GM12878 (cell line): ENCODE data around the gene PCF11. TPM values are rescaled to one million over a fixed set of nuclear protein-coding genes. Genes with fewer than 3 reads are reported as not detected.

Source experiments
- ATAC-seq: fragments of 200-7000 bp; cut with Tn5 transposase; 3 replicates; pipeline ENCODE4 v1.9.1; 2020; ENCODE audit warnings: mild to moderate bottlenecking, moderate library complexity
- BruUV-seq: library from RNA; stranded (reverse); fragments of 400-500 nt; replicated peaks from 2 replicates; lab custom pipeline; 2021; lab: Mats Ljungman, UMichigan
- CTCF ChIA-PET: fragments of 300-600 bp; sonication (Branson Sonifier 250); formaldehyde crosslinking; extraction: SDS; loops from one replicate; lab custom pipeline; 2021; ENCODE audit warnings: inconsistent platforms; lab: Yijun Ruan, JAX
- POLR2A ChIA-PET: fragments of 350-600 bp; formaldehyde crosslinking; extraction: SDS; loops from one replicate; lab custom pipeline; 2021; ENCODE audit warnings: inconsistent platforms; lab: Charles Lee
- RAD21 ChIA-PET: fragments of 300-600 bp; sonication (Branson Sonifier 250); formaldehyde crosslinking; loops from one replicate; lab custom pipeline; 2023; ENCODE audit warnings: antibody characterized with exemption; ENCODE audit not compliant: unreplicated experiment; lab: Charles Lee
- SMC1A ChIA-PET: fragments of 300-600 bp; sonication (Branson Sonifier 250); formaldehyde crosslinking; loops from one replicate; lab custom pipeline; 2023; ENCODE audit not compliant: unreplicated experiment, uncharacterized antibody; lab: Charles Lee
- DNase-seq: peaks from one replicate; pipeline ENCODE4 v3.0.0-alpha.2; 2011; ENCODE audit warnings: low read depth, low spot score
- FAIRE-seq: peaks from 3 replicates; lab custom pipeline; 2011; peaks lifted over from hg19 to GRCh38; lab: Jason Lieb, UNC
- H2AFZ ChIP-seq: 2 replicates; pipeline ENCODE4 v1.6.0; 2011; ENCODE audit warnings: low read depth, low read length, control low read depth; ENCODE audit not compliant: control insufficient read depth
- H3K27ac ChIP-seq: 2 replicates; pipeline ENCODE4 v1.5.1; 2011; ENCODE audit warnings: control low read depth; ENCODE audit not compliant: control insufficient read depth, insufficient read depth
- H3K27me3 ChIP-seq, 2 experiments: replicated peaks in 1 of 2; 2 replicates each; pipeline versions ENCODE4 v1.6.0 to v1.6.1; 2011; ENCODE audit warnings: low read length in 1 of 2; ENCODE audit not compliant: control insufficient read depth in 2 of 2, insufficient read depth in 2 of 2
- H3K36me3 ChIP-seq, 2 experiments: 2 replicates each; pipeline ENCODE4 v1.5.1; 2011; ENCODE audit warnings: low read length in 1 of 2; ENCODE audit not compliant: control insufficient read depth in 2 of 2, insufficient read depth in 2 of 2
- H3K4me1 ChIP-seq: 2 replicates; pipeline ENCODE4 v1.6.1; 2011; ENCODE audit warnings: mild to moderate bottlenecking, low read length, moderate library complexity, mixed read lengths; ENCODE audit not compliant: control insufficient read depth, insufficient read depth
- H3K4me2 ChIP-seq: 2 replicates; pipeline ENCODE4 v1.6.0; 2011; ENCODE audit warnings: control low read depth; ENCODE audit not compliant: control insufficient read depth, insufficient read depth
- H3K4me3 ChIP-seq: fragments of 200-600 bp; sonication (generic); 2 replicates; pipeline ENCODE4 v1.5.1; 2016
- H3K79me2 ChIP-seq: 2 replicates; pipeline ENCODE4 v1.6.0; 2011; ENCODE audit warnings: low read length; ENCODE audit not compliant: control insufficient read depth, insufficient read depth
- H3K9ac ChIP-seq: 2 replicates; pipeline ENCODE4 v1.8.0; 2011; ENCODE audit warnings: low read length, control low read depth, mixed read lengths; ENCODE audit not compliant: control insufficient read depth, insufficient read depth
- H3K9me3 ChIP-seq: replicated peaks from 3 replicates; pipeline ENCODE4 v1.5.1; 2011; ENCODE audit warnings: mild to moderate bottlenecking, low read length; ENCODE audit not compliant: control insufficient read depth, insufficient read depth
- H4K20me1 ChIP-seq: 2 replicates; pipeline ENCODE4 v1.6.0; 2011; ENCODE audit not compliant: control insufficient read depth, insufficient read depth
- BCL11A ChIP-seq: IDR thresholded peaks from 2 replicates; pipeline ENCODE4 v1.6.1; 2011; ENCODE audit warnings: low read depth, low read length
- BRCA1 ChIP-seq: IDR thresholded peaks from 2 replicates; pipeline ENCODE4 v1.6.1; 2011; ENCODE audit warnings: low read depth, low read length, improper control_type of control experiment
- CREM ChIP-seq: IDR thresholded peaks from 2 replicates; pipeline ENCODE4 v1.6.1; 2014; ENCODE audit warnings: antibody characterized with exemption, low read depth
- EGR1 ChIP-seq, 2 experiments: IDR thresholded peaks; 1 replicate in 1 of 2; 2 replicates in 1 of 2; pipeline ENCODE4 v1.6.1; 2011 to 2012; ENCODE audit warnings: low read depth in 2 of 2, low read length in 2 of 2, borderline replicate concordance in 1 of 2, mild to moderate bottlenecking in 1 of 2, moderate library complexity in 1 of 2
- IRF4 ChIP-seq: IDR thresholded peaks from 2 replicates; pipeline ENCODE4 v1.6.1; 2011; ENCODE audit warnings: low read depth, low read length
- MEF2B ChIP-seq: fragments of 450-650 bp; IDR thresholded peaks from 2 replicates; pipeline ENCODE4 v1.6.1; 2018; ENCODE audit warnings: mild to moderate bottlenecking, moderate library complexity; ENCODE audit not compliant: partially characterized antibody, poor library complexity, severe bottlenecking
- NBN ChIP-seq: fragments of 450-650 bp; IDR thresholded peaks from 2 replicates; pipeline ENCODE4 v1.6.1; 2016
- NFYA ChIP-seq: IDR thresholded peaks from 2 replicates; pipeline ENCODE4 v1.6.1; 2011; ENCODE audit warnings: low read depth, mild to moderate bottlenecking, low read length, improper control_type of control experiment, borderline replicate concordance
- PBX3 ChIP-seq: IDR thresholded peaks from 2 replicates; pipeline ENCODE4 v1.6.1; 2011; ENCODE audit warnings: mild to moderate bottlenecking, low read depth, low read length, moderate library complexity; ENCODE audit not compliant: insufficient replicate concordance
- RELA ChIP-seq: fragments of 450-650 bp; IDR thresholded peaks from 2 replicates; pipeline ENCODE4 v1.8.0; 2014; ENCODE audit warnings: borderline replicate concordance; ENCODE audit not compliant: partially characterized antibody
- TCF3 ChIP-seq: IDR thresholded peaks from 2 replicates; pipeline ENCODE4 v1.6.1; 2012; ENCODE audit warnings: low read depth, mild to moderate bottlenecking, low read length, borderline replicate concordance; ENCODE audit not compliant: insufficient read depth
- ZBTB33 ChIP-seq: fragments of 450-650 bp; IDR thresholded peaks from 2 replicates; pipeline ENCODE4 v1.6.1; 2017; ENCODE audit warnings: mild to moderate bottlenecking
- WGBS: methylation state at CpG from one replicate; pipeline ENCODE4 v1.1.6; 2016; ENCODE audit warnings: low lambda C conversion rate; ENCODE audit not compliant: insufficient replicate concordance, insufficient coverage; ENCODE audit errors: missing lambda C conversion rate; 5-methylcytosine and 5-hydroxymethylcytosine counted together
- in situ Hi-C: fragments of 300-500 bp; cut with MboI; formaldehyde crosslinking; loops from 9 replicates; pipeline ENCODE4 v1.14.3; 2018; ENCODE audit warnings: mixed read lengths
- intact Hi-C: fragments of 100-400 bp; cut with micrococcal nuclease; formaldehyde crosslinking; loops from one replicate; pipeline ENCODE4 v1.14.2; 2022; ENCODE audit not compliant: unreplicated experiment
- polyA plus RNA-seq, 11 experiments: library from polyadenylated mRNA; depleted of rRNA in 4 of 11; unstranded in 6 of 11; stranded (reverse) in 5 of 11; fragments of >200 nt; fragmentation: Nextera tagmentation in 4 of 11; fragmentation: Illumina TruSeq in 1 of 11; extraction: Ambion mirVana in 4 of 11; extraction: Trizol in 1 of 11; gene quantifications; 1 replicate in 1 of 11; 2 replicates in 10 of 11; pipeline versions ENCODE4 v1.2.1 to v1.2.3, GENCODE V29; 2011 to 2016; ENCODE audit warnings: inconsistent platforms in 2 of 11, missing spikeins in 2 of 11, low read depth in 1 of 11
- total RNA-seq, 4 experiments: library from RNA; depleted of rRNA in 3 of 4; stranded (reverse); fragments of >200 nt in 3 of 4; fragmentation: Illumina TruSeq in 1 of 4; extraction: Trizol in 1 of 4; gene quantifications; 2 replicates each; pipeline versions ENCODE4 v1.2.1 to v1.2.3, GENCODE V29; 2013 to 2021
- TF ChIP-seq, protein P1 (sequence below): fragments of 450-650 bp; IDR thresholded peaks from 2 replicates; pipeline ENCODE4 v1.6.1; 2017; ENCODE audit warnings: borderline replicate concordance
- TF ChIP-seq, protein P2 (sequence below): IDR thresholded peaks from 2 replicates; pipeline ENCODE4 v1.6.1; 2011; ENCODE audit warnings: low read depth, low read length, improper control_type of control experiment, borderline replicate concordance

Gene PCF11
- total and polyA plus RNA-seq, 10 of the 15 experiments (the other 5 are each of a cell fraction or from before 2014, with no cell fraction given): 9.2 to 90.4 (median 48.0) TPM

DNA sequence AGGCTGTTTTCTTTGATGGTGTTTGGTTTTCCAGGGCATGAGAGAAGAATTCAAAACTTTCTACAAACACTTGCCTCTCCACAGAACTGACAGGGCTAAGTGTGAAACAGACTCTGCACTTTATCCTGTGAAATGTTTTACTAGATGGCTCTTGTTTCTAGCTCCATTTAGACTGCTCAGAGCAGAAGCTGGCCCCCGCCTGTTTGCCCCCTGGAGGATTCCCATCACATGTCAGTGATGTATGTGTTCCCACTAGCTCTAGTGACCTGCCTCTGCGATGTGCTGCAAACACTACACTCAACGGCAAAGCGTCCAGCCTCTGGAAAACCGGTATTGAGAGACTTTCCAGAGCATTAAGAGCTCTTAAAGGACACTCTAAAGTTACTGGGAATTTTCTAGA, 41.4 kb upstream of the PCF11 start:
- no peaks in the 10 kb centered on the region for H4K20me1 ChIP-seq
- TF ChIP-seq NBN (no peak), RELA (no peak), NFYA (no peak), PBX3 (no peak), ZBTB33 (no peak), BCL11A (no peak), BRCA1 (no peak), EGR1 (IDR thresholded peaks at IDR 0.05; ENCODE audit: borderline replicate concordance in 1 of 2, low read depth in 2 of 2, low read length in 2 of 2) (no peak), TCF3 (no peak), IRF4 (no peak), CREM (no peak), MEF2B (no peak)
- TF ChIP-seq, protein P1, sequence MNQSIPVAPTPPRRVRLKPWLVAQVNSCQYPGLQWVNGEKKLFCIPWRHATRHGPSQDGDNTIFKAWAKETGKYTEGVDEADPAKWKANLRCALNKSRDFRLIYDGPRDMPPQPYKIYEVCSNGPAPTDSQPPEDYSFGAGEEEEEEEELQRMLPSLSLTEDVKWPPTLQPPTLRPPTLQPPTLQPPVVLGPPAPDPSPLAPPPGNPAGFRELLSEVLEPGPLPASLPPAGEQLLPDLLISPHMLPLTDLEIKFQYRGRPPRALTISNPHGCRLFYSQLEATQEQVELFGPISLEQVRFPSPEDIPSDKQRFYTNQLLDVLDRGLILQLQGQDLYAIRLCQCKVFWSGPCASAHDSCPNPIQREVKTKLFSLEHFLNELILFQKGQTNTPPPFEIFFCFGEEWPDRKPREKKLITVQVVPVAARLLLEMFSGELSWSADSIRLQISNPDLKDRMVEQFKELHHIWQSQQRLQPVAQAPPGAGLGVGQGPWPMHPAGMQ: no peak
- TF ChIP-seq, protein P2, sequence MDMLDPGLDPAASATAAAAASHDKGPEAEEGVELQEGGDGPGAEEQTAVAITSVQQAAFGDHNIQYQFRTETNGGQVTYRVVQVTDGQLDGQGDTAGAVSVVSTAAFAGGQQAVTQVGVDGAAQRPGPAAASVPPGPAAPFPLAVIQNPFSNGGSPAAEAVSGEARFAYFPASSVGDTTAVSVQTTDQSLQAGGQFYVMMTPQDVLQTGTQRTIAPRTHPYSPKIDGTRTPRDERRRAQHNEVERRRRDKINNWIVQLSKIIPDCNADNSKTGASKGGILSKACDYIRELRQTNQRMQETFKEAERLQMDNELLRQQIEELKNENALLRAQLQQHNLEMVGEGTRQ: no peak
- DNase-seq: no peak
- H3K27me3 ChIP-seq: no peaks in the 10 kb centered on the region
- in situ Hi-C loops (no loop called here), intact Hi-C loops (no loop called here)
- H3K4me2 ChIP-seq: no peak overlapping the region
- H3K79me2 ChIP-seq: no peaks in the 10 kb centered on the region
- BruUV-seq: no TSS peak
- POLR2A ChIA-PET: interaction anchor here (0.6 kb wide), 1 partner anchor 849 kb away, joined by 3 read pairs; no protein-coding TSS in a partner anchor
- SMC1A ChIA-PET: interaction anchor here (0.6 to 3.3 kb wide), 15 partner anchors 8 to 377 kb away, joined by 3 to 13 read pairs (median 4); partner anchors contain the start of genes PCF11 and RAB30
- CTCF ChIA-PET: interaction anchor here (1.0 to 1.6 kb wide), 4 partner anchors 26 to 134 kb away, joined by 3 to 6 read pairs (median 5); no protein-coding TSS in a partner anchor
- no peak overlapping the region for H3K27ac ChIP-seq
- 97% methylated on average over 5 of the region's 5 CpGs for WGBS
- no peak overlapping the region for H3K9ac ChIP-seq
- no peak for FAIRE-seq
- H3K9me3 ChIP-seq: no peaks in the 10 kb centered on the region
- no peaks in the 10 kb centered on the region for H3K36me3 ChIP-seq
- RAD21 ChIA-PET: interaction anchor here (0.7 to 4.1 kb wide), 7 partner anchors 24 to 169 kb away, joined by 3 to 21 read pairs (median 4); partner anchors contain the start of genes PCF11 and RAB30
- H3K4me3 ChIP-seq: 0 out of 2 replicates have a peak overlapping the region, but pooled peaks have one; percentile 8
- ATAC-seq: no peak
- no peak overlapping the region for H2AFZ ChIP-seq
- peaks cover 12% of the 10 kb centered on the region for H3K4me1 ChIP-seq
